WTC11 (cell line): ENCODE measurements around the gene FSD2. TPM values are rescaled to one million over a fixed set of nuclear protein-coding genes. Genes with fewer than 3 reads are reported as not detected.

Source experiments
- ATAC-seq: fragments of 200-7000 bp; cut with Tn5 transposase; 2 replicates; pipeline ENCODE4 v1.10.0; 2021; ENCODE audit warnings: mild to moderate bottlenecking, moderate library complexity
- Bru-seq: library from RNA; stranded (reverse); fragments of 400-500 nt; gene quantifications from one replicate; lab custom pipeline; 2021; lab: Mats Ljungman, UMichigan
- CTCF ChIA-PET: fragments of 300-600 bp; sonication (Branson Sonifier 250); formaldehyde crosslinking; loops from one replicate; lab custom pipeline; 2021; ENCODE audit warnings: antibody characterized with exemption; lab: Charles Lee
- POLR2A ChIA-PET: fragments of 350-600 bp; sonication (Branson Sonifier 250); formaldehyde crosslinking; loops from one replicate; lab custom pipeline; 2021; ENCODE audit warnings: antibody characterized with exemption; lab: Charles Lee
- DNase-seq: peaks from one replicate; pipeline ENCODE4 v3.0.0; 2021; ENCODE audit warnings: low spot score
- H3K27ac Mint-ChIP-seq: 2 replicates; pipeline ENCODE4 v1.8.0; 2021; ENCODE audit warnings: mixed read lengths
- H3K27me3 Mint-ChIP-seq: 2 replicates; pipeline ENCODE4 v1.8.0; 2021; ENCODE audit warnings: low read depth, mild to moderate bottlenecking, moderate library complexity, mixed read lengths
- H3K36me3 Mint-ChIP-seq: 2 replicates; pipeline ENCODE4 v1.8.0; 2021; ENCODE audit warnings: mixed read lengths
- H3K4me1 Mint-ChIP-seq: 2 replicates; pipeline ENCODE4 v1.8.0; 2022; ENCODE audit warnings: mixed read lengths
- H3K4me3 Mint-ChIP-seq: 2 replicates; pipeline ENCODE4 v1.8.0; 2021; ENCODE audit warnings: mild to moderate bottlenecking, moderate library complexity, mixed read lengths
- H3K9me3 Mint-ChIP-seq: 2 replicates; pipeline ENCODE4 v1.8.0; 2021; ENCODE audit warnings: mixed read lengths
- AFF4 ChIP-seq: sonication (generic); formaldehyde crosslinking; IDR thresholded peaks from 2 replicates; pipeline ENCODE4 v1.8.1; 2023; ENCODE audit warnings: mild to moderate bottlenecking, missing genetic modification reagents, borderline replicate concordance
- ARID4B ChIP-seq: sonication (generic); formaldehyde crosslinking; IDR thresholded peaks from 2 replicates; pipeline ENCODE4 v1.8.0; 2023; ENCODE audit warnings: missing genetic modification reagents, mild to moderate bottlenecking, borderline replicate concordance
- ATF3 ChIP-seq: sonication (generic); formaldehyde crosslinking; conservative IDR thresholded peaks from 2 replicates; pipeline ENCODE4 v1.8.1; 2022; ENCODE audit warnings: mild to moderate bottlenecking, missing genetic modification reagents
- CBFB ChIP-seq: sonication (generic); formaldehyde crosslinking; IDR thresholded peaks from 2 replicates; pipeline ENCODE4 v1.8.1; 2022; ENCODE audit warnings: mild to moderate bottlenecking, low read depth, missing genetic modification reagents
- CDX4 ChIP-seq: fragments of 250-450 bp; sonication (Bioruptor Pico); IDR thresholded peaks from 2 replicates; pipeline ENCODE4 v1.9.0; 2021; ENCODE audit warnings: moderate library complexity, mild to moderate bottlenecking, inconsistent platforms, borderline replicate concordance
- E2F4 ChIP-seq: sonication (generic); formaldehyde crosslinking; IDR thresholded peaks from 2 replicates; pipeline ENCODE4 v1.8.1; 2022; ENCODE audit warnings: low read depth, mild to moderate bottlenecking, moderate library complexity, missing genetic modification reagents, borderline replicate concordance
- ELF4 ChIP-seq: sonication (generic); formaldehyde crosslinking; IDR thresholded peaks from 2 replicates; pipeline ENCODE4 v1.8.1; 2022; ENCODE audit warnings: low read depth, mild to moderate bottlenecking, moderate library complexity, missing genetic modification reagents
- EMX1 ChIP-seq: fragments of 250-450 bp; sonication (Bioruptor Pico); IDR thresholded peaks from 2 replicates; pipeline ENCODE4 v1.8.0; 2021; ENCODE audit warnings: mild to moderate bottlenecking
- GRHL2 ChIP-seq: fragments of 250-450 bp; sonication (Bioruptor Pico); IDR thresholded peaks from 2 replicates; pipeline ENCODE4 v1.8.0; 2022; ENCODE audit warnings: mild to moderate bottlenecking, moderate library complexity; ENCODE audit not compliant: insufficient replicate concordance, severe bottlenecking
- GTF2I ChIP-seq: fragments of 250-450 bp; sonication (Bioruptor Pico); conservative IDR thresholded peaks from 2 replicates; pipeline ENCODE4 v1.4.0; 2021; ENCODE audit warnings: mild to moderate bottlenecking
- MYBL2 ChIP-seq: sonication (generic); formaldehyde crosslinking; IDR thresholded peaks from 2 replicates; pipeline ENCODE4 v1.8.1; 2023; ENCODE audit warnings: mild to moderate bottlenecking, moderate library complexity, missing genetic modification reagents
- TP53 ChIP-seq: sonication (generic); formaldehyde crosslinking; IDR thresholded peaks from 2 replicates; pipeline ENCODE4 v1.8.1; 2023; ENCODE audit warnings: mild to moderate bottlenecking, missing genetic modification reagents
- USF1 ChIP-seq: sonication (generic); formaldehyde crosslinking; IDR thresholded peaks from 2 replicates; pipeline ENCODE4 v1.8.0; 2022; ENCODE audit warnings: mild to moderate bottlenecking, missing genetic modification reagents
- USF2 ChIP-seq: sonication (generic); formaldehyde crosslinking; IDR thresholded peaks from 2 replicates; pipeline ENCODE4 v1.8.1; 2023; ENCODE audit warnings: mild to moderate bottlenecking, missing genetic modification reagents, moderate library complexity
- ZNF317 ChIP-seq: sonication (generic); formaldehyde crosslinking; IDR thresholded peaks from 2 replicates; pipeline ENCODE4 v1.8.1; 2023; ENCODE audit warnings: low read depth, mild to moderate bottlenecking, moderate library complexity, missing genetic modification reagents, borderline replicate concordance
- long read RNA-seq, 3 experiments: library from RNA in 1 of 3; library from capped mRNA in 1 of 3; library from polyadenylated mRNA in 1 of 3; unstranded in 2 of 3; stranded (forward) in 1 of 3; transcript quantifications; one replicate each; pipeline ENCODE4 v2.0.0, GENCODE V29; 2021
- total RNA-seq: library from RNA; stranded (reverse); gene quantifications from 3 replicates; pipeline ENCODE4 v1.2.3, GENCODE V29; 2021

The FSD2 gene
- total RNA-seq (not detected in 3 replicates), Bru-seq, nascent RNA (percentile 5 among the genes with signal in this experiment)
- long read RNA-seq, experiment 1 = 0 reads
- long read RNA-seq, experiment 2 = 0 reads
- long read RNA-seq, experiment 3 = 0 reads

GRCh38 chr15:82805994-82806406 is at the start of gene FSD2:
TSS of gene FSD2 (minus strand) at chr15:82806069. CDS start at chr15:82787390, 18,679 bp downstream.
- ATAC-seq (no peak), DNase-seq (no peak)
- TF ChIP-seq ELF4 (CRISPR knock-in tag) = no peak
- TF ChIP-seq ARID4B (CRISPR knock-in tag) = no peak
- no peak for TF ChIP-seq AFF4 (CRISPR knock-in tag)
- no peak for TF ChIP-seq ATF3 (CRISPR knock-in tag)
- no peak for TF ChIP-seq ZNF317
- no peak for TF ChIP-seq MYBL2
- POLR2A ChIA-PET = no interaction called here
- CTCF ChIA-PET = no interaction called here
- Mint-ChIP-seq H3K4me3 (no peak within 1 kb of the TSS), H3K9me3 (no peaks in the 10 kb centered on the region), H3K27ac (no peak within 1 kb of the TSS), H3K27me3 (peaks cover 32% of the 10 kb centered on the region), H3K36me3 (no peaks in the 10 kb centered on the region), H3K4me1 (peaks cover 15% of the 10 kb centered on the region)

GRCh38 chr15:82854554-82854953 is 48.7 kb upstream of the FSD2 start:
- no peak overlapping the region for H3K27ac Mint-ChIP-seq
- ATAC-seq (no peak), DNase-seq (no peak)
- H3K4me1 Mint-ChIP-seq = peaks cover 10% of the 10 kb centered on the region
- ChIA-PET POLR2A (no interaction called here), CTCF (no interaction called here)
- 0 out of 2 replicates have a peak, but pooled peaks cover 2% of the 10 kb centered on the region for H3K9me3 Mint-ChIP-seq
- H3K27me3 Mint-ChIP-seq = no peaks in the 10 kb centered on the region
- H3K4me3 Mint-ChIP-seq = no peak overlapping the region
- no peaks in the 10 kb centered on the region for H3K36me3 Mint-ChIP-seq
- TF ChIP-seq USF2 (CRISPR knock-in tag) (no peak), ATF3 (CRISPR knock-in tag) (no peak), CBFB (no peak), AFF4 (CRISPR knock-in tag) (no peak), GRHL2 (CRISPR knock-in tag) (no peak), USF1 (CRISPR knock-in tag) (no peak), TP53 (no peak), GTF2I (CRISPR knock-in tag) (no peak), E2F4 (CRISPR knock-in tag) (no peak), EMX1 (CRISPR knock-in tag) (no peak), CDX4 (no peak)
